Caco-2 (cell line): Measurements from ENCODE around the gene STRADA. TPM values are rescaled to one million over a fixed set of nuclear protein-coding genes. Genes with fewer than 3 reads are reported as not detected.

Experiments used
- BruUV-seq: library from RNA; stranded (reverse); fragments of 400-500 nt; replicated peaks from 2 replicates; lab custom pipeline; 2021; lab: Mats Ljungman, UMichigan
- CTCF ChIA-PET: fragments of 300-600 bp; sonication (Branson Sonifier 250); formaldehyde crosslinking; loops from one replicate; lab custom pipeline; 2022; ENCODE audit warnings: antibody characterized with exemption; lab: Charles Lee
- POLR2A ChIA-PET: fragments of 300-600 bp; sonication (Branson Sonifier 250); formaldehyde crosslinking; loops from one replicate; lab custom pipeline; 2022; ENCODE audit warnings: antibody characterized with exemption; lab: Charles Lee
- DNase-seq, 2 experiments: peaks; one replicate each; pipeline versions ENCODE4 v3.0.0 to v3.0.0-alpha.2; 2020 to 2022
- H3K27me3 ChIP-seq: replicated peaks from 2 replicates; pipeline ENCODE4 v1.6.0; 2011; ENCODE audit warnings: low read length; ENCODE audit not compliant: control insufficient read depth, insufficient read depth
- H3K36me3 ChIP-seq: 2 replicates; pipeline ENCODE4 v1.5.1; 2011; ENCODE audit warnings: low read length; ENCODE audit not compliant: control insufficient read depth, insufficient read depth
- H3K4me1 ChIP-seq: fragments of 250-450 bp; sonication (Bioruptor Pico); 2 replicates; pipeline ENCODE4 v1.5.1; 2020; ENCODE audit warnings: mild to moderate bottlenecking
- H3K4me3 ChIP-seq: 2 replicates; pipeline ENCODE4 v1.5.1; 2011; ENCODE audit warnings: low read depth, mild to moderate bottlenecking, control low read depth, low read length
- H3K9me3 ChIP-seq: fragments of 250-450 bp; sonication (Bioruptor Pico); 2 replicates; pipeline ENCODE4 v1.5.1; 2020; ENCODE audit warnings: mild to moderate bottlenecking, moderate library complexity
- H3K27ac Mint-ChIP-seq: one replicate; pipeline ENCODE4 v1.8.0; 2022; ENCODE audit warnings: mixed read lengths; ENCODE audit not compliant: unreplicated experiment
- H3K27me3 Mint-ChIP-seq: one replicate; pipeline ENCODE4 v1.8.0; 2022; ENCODE audit warnings: mixed read lengths; ENCODE audit not compliant: insufficient read depth, unreplicated experiment
- H3K36me3 Mint-ChIP-seq: one replicate; pipeline ENCODE4 v1.8.0; 2022; ENCODE audit warnings: mild to moderate bottlenecking, mixed read lengths; ENCODE audit not compliant: insufficient read depth, unreplicated experiment
- H3K4me1 Mint-ChIP-seq: one replicate; pipeline ENCODE4 v1.8.0; 2022; ENCODE audit warnings: low read depth, mixed read lengths; ENCODE audit not compliant: unreplicated experiment
- H3K4me3 Mint-ChIP-seq: one replicate; pipeline ENCODE4 v1.8.0; 2022; ENCODE audit warnings: mild to moderate bottlenecking, moderate library complexity, mixed read lengths; ENCODE audit not compliant: unreplicated experiment
- H3K9me3 Mint-ChIP-seq: one replicate; pipeline ENCODE4 v1.8.0; 2022; ENCODE audit warnings: mixed read lengths; ENCODE audit not compliant: unreplicated experiment
- CTCF ChIP-seq, 2 experiments: fragments of 200-600 bp in 1 of 2; IDR thresholded peaks; 1 replicate in 1 of 2; 2 replicates in 1 of 2; pipeline versions ENCODE4 v1.5.1 to v1.8.0; 2011 to 2022; ENCODE audit warnings: antibody characterized with exemption in 1 of 2, control low read depth in 1 of 2, inconsistent platforms in 1 of 2, low read depth in 1 of 2, low read length in 1 of 2, mild to moderate bottlenecking in 1 of 2, moderate library complexity in 1 of 2; ENCODE audit not compliant: insufficient read depth in 1 of 2, severe bottlenecking in 1 of 2, unreplicated experiment in 1 of 2
- intact Hi-C: fragments of 100-400 bp; cut with micrococcal nuclease; formaldehyde crosslinking; loops from one replicate; pipeline ENCODE4 v1.10.0; 2022; ENCODE audit not compliant: unreplicated experiment
- total RNA-seq: library from RNA; stranded (reverse); gene quantifications from 2 replicates; pipeline ENCODE4 v1.2.3, GENCODE V29; 2022

Gene STRADA
- total RNA-seq, 1 experiment from 2014 or later: 23.4 TPM

DNA sequence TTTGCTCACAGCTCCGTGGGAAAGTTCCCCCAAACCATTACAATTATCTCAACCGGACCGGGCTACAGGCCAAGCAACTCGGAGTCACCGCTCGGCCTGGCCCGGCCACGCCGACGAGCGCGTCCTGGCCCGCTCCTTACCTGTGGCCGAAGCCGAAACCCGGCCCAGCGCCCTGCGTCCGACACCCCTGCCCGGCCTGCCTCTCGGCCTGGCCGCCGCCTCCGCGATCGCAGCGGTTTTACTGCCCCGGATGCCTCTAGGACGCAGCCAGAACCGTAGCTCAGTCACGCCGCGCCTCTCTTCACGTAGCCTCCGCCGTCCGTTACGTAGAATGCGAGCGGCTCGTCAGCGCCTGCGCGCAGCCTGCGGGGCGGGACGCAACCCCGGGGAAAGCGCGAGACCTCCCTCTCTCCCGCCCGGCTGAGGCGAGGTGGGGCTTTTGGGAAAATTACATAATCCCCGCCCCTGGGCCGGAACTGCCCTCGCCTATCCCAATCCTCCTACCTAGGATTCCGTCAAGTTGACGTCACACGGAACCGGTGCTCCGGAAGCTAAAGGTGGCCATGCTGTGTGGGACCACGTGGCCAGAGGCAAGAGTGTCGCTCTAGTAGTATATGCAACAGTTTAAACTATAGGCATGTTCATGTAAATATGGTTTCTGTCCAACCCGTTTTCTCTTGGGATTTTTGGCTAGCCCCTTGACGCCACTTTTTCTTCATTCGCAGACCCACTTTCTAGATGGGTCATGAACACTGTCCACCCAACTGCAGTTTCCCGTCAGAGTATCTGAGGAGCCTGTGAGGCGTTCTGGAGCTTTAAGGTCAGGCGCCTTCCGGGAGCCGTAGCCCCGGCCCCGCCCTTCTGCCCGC lies 31.9 kb upstream of the STRADA start, which contains the start of gene CCDC47:
CCDC47 (minus strand) TSS at position 326 of the 869 bp plus-strand sequence. CDS start 7,422 bp downstream, outside the sequence.
- DNase-seq: peak; percentile 99
- Histone ChIP-seq H3K9me3 (no peaks in the 10 kb centered on the region), H3K4me1 (no peaks in the 10 kb centered on the region; the same call in 1 of the 2 replicates), H3K4me3 (peak within 1 kb of the TSS; percentile 100), H3K27me3 (no peaks in the 10 kb centered on the region), H3K36me3 (peaks cover 3% of the 10 kb centered on the region; the same call in 1 of the 2 replicates)
- Mint-ChIP-seq H3K9me3 (peaks cover 9% of the 10 kb centered on the region), H3K4me3 (peak within 1 kb of the TSS; percentile 76), H3K27ac (peak within 1 kb of the TSS; percentile 100), H3K4me1 (peaks cover 24% of the 10 kb centered on the region), H3K27me3 (no peaks in the 10 kb centered on the region), H3K36me3 (peaks cover 85% of the 10 kb centered on the region)
- ChIA-PET POLR2A (interaction anchor here (0.5 to 1.7 kb wide), 26 partner anchors 9 to 1910 kb away, joined by 3 to 31 read pairs (median 4); partner anchors contain the start of genes BRIP1, DCAF7, KCNH6 and MAP3K3), CTCF (interaction anchor here (0.6 to 1.7 kb wide), 8 partner anchors 11 to 1327 kb away, joined by 3 to 12 read pairs (median 4); no protein-coding TSS in a partner anchor)
- no peak for TF ChIP-seq CTCF (IDR thresholded peaks at IDR 0.05; ENCODE audit: insufficient read depth in 1 of 2, low read depth in 1 of 2, low read length in 1 of 2, severe bottlenecking in 1 of 2, unreplicated experiment in 1 of 2)
- intact Hi-C loops: loop anchor here (1.0 to 5.0 kb wide), 3 partner anchors 32 to 69 kb away; partner anchors contain the start of genes FTSJ3, PSMC5, SMARCD2 and STRADA
- no TSS peak for BruUV-seq

DNA sequence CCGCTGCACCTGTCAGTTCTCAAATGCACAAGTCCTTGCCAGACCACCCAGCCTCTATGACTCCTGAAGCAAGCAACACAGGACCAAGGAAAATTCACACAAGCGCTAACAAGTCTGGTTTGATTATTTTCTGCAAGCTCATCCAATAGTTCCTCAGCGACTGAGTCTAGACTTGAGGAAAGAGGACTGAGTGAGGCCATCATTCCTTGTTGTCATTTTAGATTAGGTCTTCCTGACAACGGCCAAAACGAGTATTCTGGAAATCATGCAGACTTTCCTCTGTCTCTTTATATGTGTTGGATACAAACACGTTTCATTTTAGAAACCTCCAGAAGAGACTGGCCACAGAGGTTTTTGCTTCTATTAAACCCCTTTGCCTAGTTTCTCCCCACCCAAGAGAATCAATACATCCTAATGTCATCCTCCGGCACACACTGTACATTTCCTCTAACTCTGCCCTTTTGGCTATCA lies 31.2 kb upstream of the STRADA start:
- Mint-ChIP-seq H3K4me3 (peak overlapping the region; percentile 76), H3K27ac (peak overlapping the region; percentile 100), H3K27me3 (no peaks in the 10 kb centered on the region), H3K4me1 (peaks cover 27% of the 10 kb centered on the region), H3K36me3 (peaks cover 89% of the 10 kb centered on the region), H3K9me3 (peaks cover 9% of the 10 kb centered on the region)
- Histone ChIP-seq H3K36me3 (peaks cover 1% of the 10 kb centered on the region; the same call in 1 of the 2 replicates), H3K4me3 (peak overlapping the region; percentile 100), H3K4me1 (no peaks in the 10 kb centered on the region; the same call in 1 of the 2 replicates), H3K27me3 (no peaks in the 10 kb centered on the region), H3K9me3 (no peaks in the 10 kb centered on the region)
- TSS peak; percentile 78 for BruUV-seq
- no peak for DNase-seq
- POLR2A ChIA-PET: interaction anchor here (0.5 to 1.7 kb wide), 15 partner anchors 8 to 1909 kb away, joined by 3 to 31 read pairs (median 5); partner anchors contain the start of genes BRIP1, DCAF7, MAP3K3 and PSMC5
- CTCF ChIA-PET: interaction anchor here (0.6 to 1.7 kb wide), 3 partner anchors 76 to 1328 kb away, joined by 3 to 12 read pairs (median 3); no protein-coding TSS in a partner anchor
- intact Hi-C loops: loop anchor here (1.0 to 5.0 kb wide), 2 partner anchors 32 to 54 kb away; partner anchors contain the start of genes FTSJ3, PSMC5 and STRADA
- no peak for TF ChIP-seq CTCF (IDR thresholded peaks at IDR 0.05; ENCODE audit: insufficient read depth in 1 of 2, low read depth in 1 of 2, low read length in 1 of 2, severe bottlenecking in 1 of 2, unreplicated experiment in 1 of 2)

DNA sequence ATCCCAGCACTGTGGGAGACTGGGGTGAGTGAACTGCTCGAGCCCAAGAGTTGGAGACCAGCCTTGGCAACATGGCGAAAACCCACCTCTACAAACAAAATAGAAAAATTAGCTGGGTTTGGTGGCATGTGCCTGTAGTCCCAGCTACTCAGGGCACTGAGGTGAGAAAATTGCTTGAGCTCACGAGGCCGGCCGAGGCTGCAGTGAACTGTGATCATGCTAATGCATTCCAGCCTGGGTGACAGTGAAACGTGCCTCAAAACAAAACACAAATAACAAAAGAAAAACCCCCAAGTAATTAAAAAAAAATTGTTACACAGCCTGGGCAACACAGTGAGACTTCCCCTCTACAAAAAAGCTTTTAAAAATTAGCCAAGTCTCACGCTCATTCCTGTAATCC lies 26.8 kb upstream of the STRADA start:
- no peak for DNase-seq
- Mint-ChIP-seq H3K36me3 (peaks cover 80% of the 10 kb centered on the region), H3K4me1 (peaks cover 17% of the 10 kb centered on the region), H3K4me3 (no peak overlapping the region), H3K27ac (no peak overlapping the region), H3K9me3 (peaks cover 9% of the 10 kb centered on the region), H3K27me3 (no peaks in the 10 kb centered on the region)
- ChIA-PET POLR2A (no interaction called here), CTCF (no interaction called here)
- Histone ChIP-seq H3K4me1 (no peaks in the 10 kb centered on the region; the same call in 1 of the 2 replicates), H3K36me3 (no peaks in the 10 kb centered on the region), H3K27me3 (no peaks in the 10 kb centered on the region), H3K9me3 (no peaks in the 10 kb centered on the region), H3K4me3 (no peak overlapping the region)
- intact Hi-C loops: no loop called here
- TF ChIP-seq CTCF (IDR thresholded peaks at IDR 0.05; ENCODE audit: insufficient read depth in 1 of 2, low read depth in 1 of 2, low read length in 1 of 2, severe bottlenecking in 1 of 2, unreplicated experiment in 1 of 2): no peak
- BruUV-seq: no TSS peak
